Measurements from ENCODE around the gene ITGAE.
"Not testable (repeated sequence)": the region's sequence is repeated elsewhere in the genome, so short reads cannot be mapped to it uniquely, and the experiment has no call there.

ITGAE gene

DNA sequence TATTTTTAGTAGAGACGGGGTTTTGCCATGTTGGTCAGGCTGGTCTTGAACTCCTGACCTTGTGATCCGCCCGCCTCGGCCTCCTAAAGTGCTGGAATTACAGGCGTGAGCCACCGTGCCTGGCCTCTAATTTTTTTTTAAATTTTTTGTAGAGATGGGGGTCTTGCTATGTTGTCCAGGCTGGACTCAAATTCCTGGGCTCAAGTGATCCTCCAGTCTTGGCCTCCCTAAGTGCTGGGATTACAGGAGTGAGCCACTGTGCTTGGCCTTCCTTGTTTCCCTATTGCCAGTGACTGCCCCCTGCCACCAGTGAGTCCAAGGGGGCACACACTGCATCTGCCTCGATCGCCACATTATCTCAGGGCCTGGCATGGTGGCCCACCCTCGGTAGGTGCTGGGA is 6.8 kb downstream of the ITGAE start:
- DNase-seq: not testable (repeated sequence)

DNA sequence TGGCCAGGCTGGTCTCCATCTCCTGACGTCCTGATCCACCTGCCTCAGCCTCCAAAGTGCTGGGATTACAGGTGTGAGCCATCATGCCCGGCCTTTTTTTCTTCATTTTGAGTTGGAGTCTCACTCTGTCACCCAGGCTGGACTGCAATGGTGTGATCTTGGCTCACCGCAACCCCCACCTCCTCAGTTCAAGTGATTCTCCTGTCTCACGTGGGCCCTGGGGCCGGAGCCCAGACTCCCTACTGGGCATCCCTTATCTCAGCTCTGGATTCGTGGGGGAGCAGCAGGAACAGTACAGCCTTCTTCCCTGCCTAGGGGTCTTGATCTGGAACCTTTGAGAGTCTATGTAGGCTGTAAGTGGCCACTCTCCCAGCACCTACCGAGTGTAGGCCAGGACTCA is 7.7 kb downstream of the ITGAE start:
- DNase-seq: not testable (repeated sequence)

DNA sequence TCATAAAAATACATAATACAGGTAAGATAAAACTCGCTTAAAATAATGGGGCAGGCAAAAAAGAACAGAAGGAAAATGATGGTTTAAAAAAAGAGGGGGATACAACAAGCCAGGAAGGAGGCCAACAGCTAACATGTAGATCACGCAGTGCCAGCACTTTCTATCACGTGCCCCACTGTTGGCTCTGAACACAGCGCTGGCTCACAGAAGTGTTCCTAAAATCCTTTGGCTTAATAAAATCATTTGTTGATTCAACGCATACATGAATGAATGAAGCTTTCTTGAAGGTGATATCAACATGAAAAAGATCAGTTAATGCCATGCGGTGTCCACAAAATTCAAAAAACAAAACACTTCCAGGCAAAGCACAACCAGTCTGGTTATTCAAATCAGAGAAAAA is 8.5 kb downstream of the ITGAE start:
- no peak for DNase-seq

DNA sequence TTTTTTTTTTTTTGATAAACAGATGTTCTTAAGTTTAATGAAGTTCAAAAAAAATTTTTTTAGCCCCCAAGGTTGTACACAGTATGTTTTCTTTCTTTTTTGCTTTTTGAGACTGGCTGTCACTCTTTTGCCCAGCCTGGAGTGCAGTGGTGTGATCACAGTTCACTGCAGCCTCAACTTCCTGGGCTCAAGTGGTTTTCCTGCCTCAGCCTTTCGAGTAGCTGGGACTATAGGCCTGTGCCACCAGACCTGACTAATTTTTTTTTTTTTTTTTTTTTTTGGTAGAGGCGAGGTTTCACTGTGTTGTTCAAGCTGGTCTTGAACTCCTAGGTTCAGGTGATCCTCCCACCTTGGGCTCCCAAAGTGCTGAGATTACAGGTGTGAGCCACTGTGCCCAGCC is 12.8 kb downstream of the ITGAE start:
- DNase-seq: peak; percentile 51 to 55

DNA sequence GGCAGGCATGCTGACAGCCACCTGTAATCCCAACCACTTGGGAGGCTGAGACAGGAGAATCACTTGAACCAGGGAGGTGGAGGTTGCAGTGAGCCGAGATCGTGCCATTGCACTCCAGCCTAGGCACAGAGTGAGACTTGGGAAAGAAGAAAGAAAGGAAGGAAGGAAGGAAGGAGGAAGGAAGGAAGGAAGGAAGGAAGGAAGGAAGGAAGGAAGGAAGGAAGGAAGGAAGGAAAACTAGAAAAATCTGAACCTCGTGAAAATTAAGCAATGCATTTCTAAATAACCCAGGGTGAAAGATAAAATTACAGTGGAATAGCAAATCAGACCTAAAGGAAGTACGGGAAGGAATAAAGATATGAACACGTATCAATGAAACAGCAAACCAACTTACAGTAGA is 15.7 kb downstream of the ITGAE start:
- DNase-seq: not testable (repeated sequence)

DNA sequence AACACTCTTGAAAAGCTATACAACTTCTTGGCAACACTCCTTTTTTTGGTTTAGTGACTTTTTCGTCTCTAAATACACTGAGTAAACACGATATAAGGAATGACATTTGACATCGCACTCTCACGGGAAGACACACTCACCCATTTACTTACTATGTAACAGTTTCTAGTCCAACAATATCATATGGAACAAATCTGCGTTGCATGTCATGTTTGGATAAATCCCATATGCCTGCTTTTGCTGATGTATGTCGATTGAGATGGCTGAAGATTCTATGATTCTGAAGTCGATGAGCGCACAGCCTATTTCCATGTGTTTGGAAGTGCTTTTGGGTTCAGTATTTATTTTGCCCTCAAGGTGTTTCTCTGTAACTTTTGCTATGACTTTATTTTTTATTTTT is 18.2 kb downstream of the ITGAE start:
- no peak for DNase-seq

DNA sequence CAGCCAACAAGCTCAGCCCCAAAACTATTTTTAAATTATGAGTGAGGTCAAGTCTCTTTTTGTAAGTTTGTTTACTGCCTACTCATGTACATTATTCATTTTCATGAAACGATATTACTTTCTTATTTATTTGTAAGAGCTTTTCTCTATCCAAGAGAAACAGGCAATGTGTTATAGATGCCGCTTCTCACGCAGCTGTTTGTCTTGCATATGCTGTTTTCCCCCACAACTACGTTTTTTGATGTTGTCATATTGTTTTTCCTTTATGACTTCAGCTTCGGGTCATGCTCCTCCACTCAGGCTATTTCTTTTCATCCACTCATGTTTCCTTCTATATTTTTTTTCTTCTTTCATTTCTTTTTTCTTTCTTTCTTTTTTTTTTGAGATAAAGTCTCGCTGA is 20.0 kb downstream of the ITGAE start:
- no peak for DNase-seq

DNA sequence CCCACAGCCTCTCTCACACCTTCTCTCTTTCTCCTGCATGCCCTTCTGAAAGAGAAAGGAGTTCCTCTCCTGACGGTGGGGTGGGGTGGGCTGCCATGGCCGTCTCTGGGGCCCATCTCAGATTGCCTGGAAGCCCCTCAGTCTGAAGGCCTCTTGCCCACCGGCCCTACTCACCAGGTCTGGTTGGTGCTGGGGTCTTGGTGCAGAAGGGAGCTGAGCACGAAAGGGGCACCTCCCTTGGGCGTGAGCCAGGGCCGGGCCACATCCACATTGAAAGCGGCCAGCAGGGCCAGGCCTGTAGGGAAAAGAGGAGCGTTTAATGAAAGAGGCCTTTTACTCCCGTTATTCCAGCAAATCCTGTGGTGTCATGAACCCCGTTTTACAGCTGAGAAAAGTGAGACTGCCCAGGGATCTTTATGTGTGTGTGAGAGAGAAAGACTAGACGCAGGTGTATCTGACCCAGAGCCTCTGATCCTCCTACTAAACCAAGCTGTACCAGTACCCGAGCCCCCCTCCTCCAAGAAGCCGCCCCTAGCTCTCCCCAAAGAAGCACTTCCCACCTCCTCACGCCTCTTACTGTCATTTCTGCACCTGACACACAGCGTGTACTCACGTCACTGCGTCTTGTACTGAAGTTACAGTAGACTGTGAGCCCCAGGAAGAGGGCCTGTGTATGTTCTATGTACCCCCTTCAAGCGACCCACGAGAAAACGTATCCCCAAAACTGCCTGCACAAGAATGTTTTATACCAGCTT is 23.4 kb downstream of the ITGAE start:
- no peak for DNase-seq

DNA sequence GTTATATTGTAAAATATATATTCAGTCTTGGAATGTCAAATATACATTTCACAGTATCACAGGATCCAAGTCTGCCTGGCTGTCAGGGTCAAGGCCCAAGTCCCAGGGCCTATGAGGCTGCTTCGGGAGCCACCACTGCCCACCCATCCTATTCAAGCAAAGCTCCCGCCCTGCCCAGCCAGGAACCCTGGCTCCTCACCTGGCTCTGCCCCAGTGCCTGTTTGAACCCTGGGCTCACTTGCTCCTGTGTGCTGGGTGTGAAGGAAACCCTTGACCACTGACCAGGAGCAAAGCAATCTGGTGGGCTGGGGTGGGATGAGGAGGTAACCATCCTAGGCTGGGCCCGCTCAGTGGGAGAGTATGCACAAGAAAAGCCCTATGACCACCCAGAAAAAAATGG is 27.0 kb downstream of the ITGAE start:
- no peak for DNase-seq

DNA sequence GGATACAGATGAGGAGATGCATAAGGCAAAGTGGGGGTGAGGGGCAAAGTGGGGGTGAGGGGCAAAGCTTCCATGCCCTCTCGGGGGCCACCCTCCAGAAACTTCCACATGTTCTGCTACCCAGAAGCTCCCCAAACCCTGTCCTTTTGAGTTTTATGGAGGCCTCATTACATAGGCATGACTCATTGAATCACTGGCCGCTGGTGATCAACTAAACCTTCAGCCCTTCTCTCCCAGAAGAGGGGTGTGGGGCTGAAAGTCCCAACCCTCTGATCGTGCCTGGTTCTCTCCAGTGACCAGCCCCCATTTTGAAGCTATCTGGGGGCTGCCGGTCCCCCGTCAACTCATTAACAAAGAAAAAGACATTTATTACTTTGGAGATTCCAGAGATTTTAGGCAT is 27.5 kb downstream of the ITGAE start:
- no peak for DNase-seq

DNA sequence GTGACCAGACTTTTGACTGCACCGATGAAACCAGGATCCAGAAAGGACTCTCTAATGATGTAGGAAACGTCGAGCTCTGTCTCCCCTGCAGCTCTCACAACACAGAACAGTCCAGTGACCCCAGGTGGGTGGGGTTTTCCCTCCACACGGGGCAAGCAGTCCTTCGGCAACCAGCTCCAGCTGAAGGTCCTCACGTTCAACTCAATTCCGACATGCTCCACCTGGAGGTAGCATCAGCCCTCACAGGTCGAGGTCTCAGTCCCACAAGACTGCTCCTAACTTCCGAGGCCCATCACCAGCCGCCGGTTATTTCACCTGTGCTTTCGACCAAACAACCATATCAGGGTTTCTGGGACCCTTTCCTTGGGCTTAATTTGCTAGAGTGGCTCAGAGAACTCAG is 28.2 kb downstream of the ITGAE start:
- no peak for DNase-seq

DNA sequence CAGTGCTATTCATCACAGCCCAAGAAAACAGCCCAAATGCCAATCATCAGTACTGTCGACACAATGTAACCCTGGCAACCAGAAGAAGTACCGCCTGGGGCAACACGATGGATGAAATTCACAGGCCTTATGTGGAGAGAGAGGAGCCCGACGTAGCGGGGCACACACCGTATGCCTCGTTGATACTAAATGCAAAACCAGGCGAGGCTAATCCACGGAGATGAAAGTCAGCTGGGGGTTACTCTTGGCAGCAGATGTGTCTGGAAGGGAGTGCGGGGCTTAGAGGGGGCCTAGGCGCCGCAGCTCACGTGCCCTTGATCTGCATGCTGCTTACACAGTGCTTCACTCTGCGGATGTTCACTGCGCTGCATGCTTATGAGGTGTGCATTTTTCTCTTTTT is 29.8 kb downstream of the ITGAE start:
- peak in 1 of 2 donors; percentile 27 for DNase-seq

DNA sequence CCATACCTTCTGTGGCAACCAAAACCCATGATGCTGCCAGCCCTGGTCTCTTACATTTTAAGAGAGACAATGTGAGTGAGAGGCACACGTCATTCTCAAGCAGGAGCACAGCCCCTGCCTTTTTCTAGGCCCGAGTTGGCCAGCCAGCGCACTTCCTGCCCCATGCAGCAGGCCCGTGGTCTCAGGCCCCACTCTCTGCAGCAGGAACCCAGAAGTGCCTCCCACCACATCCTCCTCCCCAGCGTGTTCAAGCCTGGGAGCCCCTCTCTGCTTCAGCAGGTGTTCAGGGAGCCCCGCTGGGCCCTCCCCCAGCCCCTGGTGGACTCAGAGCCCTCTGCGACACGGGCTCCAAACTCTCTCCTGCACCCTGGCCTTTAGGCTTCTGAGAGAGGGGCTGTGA is 30.5 kb downstream of the ITGAE start:
- DNase-seq: peak; percentile 40 to 64

DNA sequence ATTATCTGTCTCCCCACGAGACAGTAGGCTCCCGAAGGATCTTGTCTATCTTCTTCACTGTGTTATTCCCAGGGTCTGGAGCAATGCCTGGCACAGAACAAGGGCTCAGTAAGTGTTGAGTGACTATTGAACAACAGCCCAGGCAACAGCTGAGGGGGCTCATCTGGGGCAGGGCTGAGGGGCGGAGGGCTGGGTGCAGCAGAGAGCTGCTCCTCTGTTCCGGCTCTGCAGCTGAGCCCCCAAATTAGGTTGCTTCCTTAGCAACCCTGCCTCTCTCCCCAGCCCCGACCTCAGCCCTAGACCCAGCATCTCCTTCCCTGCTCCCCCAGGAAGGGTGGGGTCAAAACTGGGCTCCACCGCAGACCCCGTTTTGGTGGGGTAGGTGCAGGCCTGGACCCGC is 32.2 kb downstream of the ITGAE start:
- DNase-seq: no peak

DNA sequence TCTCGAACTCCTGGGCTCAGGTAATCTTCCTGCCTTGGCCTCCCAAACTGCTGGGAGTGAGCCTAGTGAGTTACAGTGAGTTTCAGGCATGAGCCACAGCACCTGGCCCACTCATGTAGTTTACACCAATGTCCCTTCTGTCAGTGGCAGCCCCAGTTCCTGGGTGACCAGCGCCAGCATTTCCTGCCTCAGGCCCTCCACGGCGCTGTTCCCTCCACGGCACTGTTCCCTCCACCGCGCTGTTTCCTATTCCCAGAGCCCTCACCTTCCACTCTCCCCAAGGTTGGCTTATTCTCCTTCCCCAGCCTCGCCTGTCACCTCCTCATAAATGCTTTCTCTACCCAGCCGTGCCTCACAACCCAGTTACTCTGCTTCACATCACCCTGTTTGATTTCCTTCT is 32.6 kb downstream of the ITGAE start:
- no peak for DNase-seq

DNA sequence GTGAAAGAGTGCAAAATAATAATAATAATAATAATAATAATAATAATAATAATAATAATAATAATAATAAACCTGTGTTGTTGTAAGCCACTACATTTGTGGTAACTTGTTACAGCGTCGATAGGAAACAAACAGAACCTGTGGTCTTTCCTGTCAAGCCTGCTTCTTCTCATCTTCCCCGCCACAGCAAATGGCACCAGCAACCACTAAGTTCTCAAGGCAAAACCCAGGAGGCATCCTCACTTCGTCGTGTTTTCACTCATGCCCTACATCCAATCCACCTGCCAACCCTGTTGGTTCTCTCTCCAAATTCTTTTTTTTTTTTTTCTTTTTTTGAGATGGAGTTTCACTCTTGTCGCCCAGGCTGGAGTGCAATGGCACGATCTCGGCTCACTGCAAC is 34.2 kb downstream of the ITGAE start:
- peak in 1 of 2 donors; percentile 17 for DNase-seq

DNA sequence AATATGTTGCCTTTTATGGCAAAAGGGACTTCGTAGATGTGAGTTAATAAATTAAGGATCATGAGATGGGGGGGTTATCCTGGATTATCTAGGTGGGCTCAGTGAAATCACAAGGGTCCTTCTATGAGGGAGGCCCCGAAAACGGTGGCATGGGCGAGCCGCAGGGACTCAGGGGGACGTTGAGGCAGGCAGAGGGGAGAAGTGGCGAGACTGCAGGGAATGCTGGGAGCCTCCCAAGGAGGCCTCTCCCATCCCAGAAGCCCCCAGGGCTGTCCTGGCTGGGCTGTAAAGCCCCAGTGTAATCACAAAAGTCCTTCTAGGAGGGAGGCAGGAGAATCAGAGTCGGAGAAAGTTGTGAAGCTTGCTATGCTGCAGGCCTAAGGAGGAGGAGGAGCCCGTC is 35.0 kb downstream of the ITGAE start:
- no peak for DNase-seq

DNA sequence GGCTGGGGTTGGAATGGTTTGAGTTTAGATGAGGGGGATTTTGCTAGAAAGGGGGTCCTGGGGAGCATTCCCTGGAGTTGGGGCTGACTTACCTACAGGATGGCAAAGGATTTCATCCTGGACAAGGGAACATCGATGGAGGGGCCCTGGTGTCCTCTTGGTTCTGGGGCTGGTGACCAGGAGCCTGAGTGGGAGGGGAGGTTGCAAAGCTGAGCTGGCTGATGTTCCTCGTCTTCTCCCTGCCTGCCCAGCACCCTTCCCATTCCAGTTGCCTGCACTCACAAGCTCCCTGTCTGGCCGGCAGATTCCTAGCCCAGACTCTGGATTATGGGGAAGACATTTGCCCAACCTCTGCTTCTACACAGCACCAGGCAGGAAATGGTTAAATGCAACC is 37.2 kb downstream of the ITGAE start:
- no peak for DNase-seq

DNA sequence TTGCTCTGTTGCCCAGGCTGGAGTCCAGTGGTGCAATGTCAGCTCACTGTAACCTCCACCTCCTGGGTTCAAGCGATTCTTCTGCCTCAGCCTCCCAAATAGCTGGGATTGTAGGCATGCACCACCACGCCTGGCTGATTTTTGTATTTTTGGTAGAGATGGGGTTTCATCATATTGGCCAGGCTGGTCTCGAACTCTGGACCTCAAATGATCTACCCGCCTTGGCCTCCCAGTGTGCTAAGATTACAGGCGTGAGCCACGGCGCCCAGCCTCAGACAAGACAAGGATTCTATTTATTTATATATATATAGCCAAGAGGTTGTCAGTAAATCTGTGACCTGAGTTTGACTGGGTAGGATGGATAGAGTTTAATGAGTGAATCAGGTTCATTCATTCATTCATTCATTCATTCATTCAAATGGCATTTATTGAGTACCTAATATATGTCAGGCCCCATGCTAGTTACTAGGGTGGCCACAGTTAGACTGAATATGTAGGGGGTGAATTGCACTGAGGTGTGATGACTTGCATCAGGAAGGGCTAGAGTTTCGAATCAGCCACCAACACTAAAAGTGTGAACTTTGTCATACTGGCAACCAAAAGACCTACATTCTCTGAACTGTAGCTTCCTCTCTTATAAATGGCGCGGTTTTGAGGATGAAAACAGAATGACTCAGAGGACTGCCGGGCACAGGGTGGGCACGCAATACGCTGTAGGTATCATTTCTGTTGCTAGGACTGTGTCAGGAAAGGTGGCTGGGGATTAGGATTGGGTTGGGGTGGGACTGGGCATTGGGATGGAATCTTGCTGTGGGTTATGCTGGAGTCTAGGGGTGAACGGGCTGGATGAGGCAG is 37.8 kb downstream of the ITGAE start:
- peak; percentile 44 to 55 for DNase-seq

DNA sequence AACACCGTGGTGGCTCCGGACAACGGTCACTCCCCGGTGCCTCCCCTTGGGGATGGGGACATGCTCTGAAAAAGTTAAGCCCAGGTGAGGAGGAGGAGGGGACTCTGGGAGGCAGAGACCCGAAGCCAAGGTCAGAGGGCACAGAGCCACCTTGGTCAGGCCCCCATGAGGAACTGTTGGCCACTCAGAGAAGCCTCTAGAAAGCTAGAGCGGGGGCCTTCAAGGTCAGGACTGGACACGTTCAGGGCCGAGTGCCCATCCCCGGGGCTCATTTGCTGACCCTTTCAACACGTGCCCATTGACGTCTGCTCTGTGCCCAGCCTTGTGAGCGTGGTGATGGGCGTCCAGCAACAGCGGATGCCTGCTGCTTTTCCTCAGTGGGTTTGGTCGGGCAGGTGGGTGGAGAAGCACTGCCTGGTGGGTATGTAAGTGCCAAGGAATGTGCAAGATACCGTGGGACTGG is 39.0 kb downstream of the ITGAE start:
- no peak for DNase-seq

DNA sequence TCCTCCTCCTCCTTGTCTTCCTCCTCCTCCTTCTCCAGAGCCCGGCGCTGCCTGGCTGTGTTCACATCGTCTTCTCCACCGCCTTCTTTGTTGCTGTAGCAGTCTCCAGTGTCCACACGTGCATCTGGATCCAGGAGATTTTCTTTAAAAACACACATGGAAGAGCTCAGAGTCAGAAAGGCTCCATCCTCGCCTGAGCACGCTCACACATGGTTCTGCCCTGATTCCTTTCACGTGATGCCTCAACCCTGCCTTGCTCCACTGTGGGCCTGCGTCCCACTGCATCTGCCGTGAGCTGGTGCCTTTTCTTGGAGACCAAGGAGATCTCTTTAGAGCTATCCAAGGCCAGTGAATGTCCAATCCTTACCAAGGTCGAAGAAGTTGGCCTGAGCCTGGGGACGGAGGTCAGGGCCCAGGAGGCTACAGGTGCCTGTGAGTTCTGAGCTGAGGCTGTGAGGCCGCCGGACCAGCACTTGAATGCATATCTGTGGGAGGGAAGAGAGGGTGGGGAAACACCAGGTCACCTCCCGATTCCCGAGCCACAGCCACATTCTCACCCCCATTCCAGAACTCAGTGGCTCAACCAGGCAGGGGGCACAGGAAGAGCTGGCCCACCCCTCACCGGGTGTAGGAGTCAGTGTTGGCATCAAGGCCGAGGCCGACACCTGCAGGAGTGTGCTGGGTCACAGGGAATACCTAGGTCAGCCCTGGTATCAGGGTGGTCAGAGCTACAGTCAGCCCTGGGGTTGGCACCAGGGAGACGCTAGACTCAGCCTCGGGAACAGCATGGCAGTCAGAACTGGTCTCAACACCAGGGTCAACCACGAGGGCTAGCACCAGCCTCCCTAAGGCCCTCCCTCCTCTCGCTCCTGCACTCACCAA is 39.7 kb downstream of the ITGAE start:
- no peak for DNase-seq

DNA sequence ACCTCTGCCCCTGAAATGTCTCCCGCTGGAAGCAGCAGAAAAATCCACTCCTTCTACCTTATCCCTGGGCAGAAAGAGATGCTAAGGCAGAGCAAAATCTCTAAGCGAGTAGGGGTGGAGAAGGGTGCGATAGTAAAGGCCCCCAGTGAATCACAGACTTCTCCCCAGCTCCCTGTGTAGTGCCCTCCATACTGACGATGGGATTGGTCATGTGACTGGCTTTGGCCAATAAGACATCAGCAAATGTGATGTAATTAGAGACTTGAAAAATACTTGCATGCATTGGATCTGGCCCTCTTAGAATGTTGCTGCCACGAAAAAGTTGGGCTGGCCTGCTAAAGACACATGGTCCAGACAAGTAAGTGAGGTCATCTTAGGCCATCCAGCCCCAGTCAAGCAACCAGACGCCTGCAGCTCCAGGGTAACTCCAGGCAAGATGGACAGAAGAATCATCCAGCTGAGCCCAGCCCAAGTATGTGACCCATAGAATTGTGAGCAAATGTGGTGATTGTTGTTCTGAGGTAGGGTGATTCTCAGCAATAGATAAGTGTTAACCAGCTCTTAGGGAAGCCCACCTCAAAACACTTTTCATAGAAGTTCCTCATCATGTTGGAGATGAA is 41.3 kb downstream of the ITGAE start:
- no peak for DNase-seq
